ENCODE data around the gene DCTN2.

GRCh38 chr12:57577981-57578758, 31.2 kb upstream of the DCTN2 start:
- TF ChIP-seq FOXK2 (IDR thresholded peaks at IDR 0.05) (no peak), BHLHE40 (IDR thresholded peaks at IDR 0.05; ENCODE audit: borderline replicate concordance) (no peak), FOXM1 (IDR thresholded peaks at IDR 0.05; ENCODE audit: borderline replicate concordance) (no peak), SP1 (IDR thresholded peaks at IDR 0.05) (no peak), LEF1 (IDR thresholded peaks at IDR 0.05; ENCODE audit: borderline replicate concordance) (no peak), ZNF384 (IDR thresholded peaks at IDR 0.05) (no peak)
